ENCODE measurements around the gene CFAP46.

Gene CFAP46

DNA sequence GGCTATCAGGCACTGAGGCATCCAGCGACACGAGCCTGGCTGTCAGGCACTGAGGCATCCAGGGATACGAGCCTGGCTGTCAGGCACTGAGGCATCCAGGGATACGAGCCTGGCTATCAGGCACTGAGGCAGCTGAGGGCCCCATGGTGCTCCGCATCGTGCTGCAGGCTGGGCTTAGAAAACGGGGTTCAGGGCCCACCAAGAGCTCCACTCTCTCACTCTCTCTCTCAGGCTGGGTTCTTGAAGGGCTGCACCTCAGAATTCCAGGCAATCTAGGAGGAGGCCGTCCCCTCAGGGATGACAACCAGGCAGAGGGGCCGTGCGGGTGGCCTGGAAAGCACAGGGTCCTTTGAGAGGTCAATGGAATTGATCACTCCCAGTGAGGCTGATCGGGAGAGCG is 69.0 kb downstream of the CFAP46 start:
- DNase-seq: no peak
- H3K9ac ChIP-seq (ENCODE audit: low read depth, low read length): no peak overlapping the region
- no peak overlapping the region for H3K27ac ChIP-seq (ENCODE audit: low read length)
- no peak for ATAC-seq (ENCODE audit: insufficient read depth, low read depth)
- TF ChIP-seq EZH2 (IDR thresholded peaks at IDR 0.05; ENCODE audit: borderline replicate concordance, low read depth, low read length, severe bottlenecking): no peak
- TF ChIP-seq, protein P1, sequence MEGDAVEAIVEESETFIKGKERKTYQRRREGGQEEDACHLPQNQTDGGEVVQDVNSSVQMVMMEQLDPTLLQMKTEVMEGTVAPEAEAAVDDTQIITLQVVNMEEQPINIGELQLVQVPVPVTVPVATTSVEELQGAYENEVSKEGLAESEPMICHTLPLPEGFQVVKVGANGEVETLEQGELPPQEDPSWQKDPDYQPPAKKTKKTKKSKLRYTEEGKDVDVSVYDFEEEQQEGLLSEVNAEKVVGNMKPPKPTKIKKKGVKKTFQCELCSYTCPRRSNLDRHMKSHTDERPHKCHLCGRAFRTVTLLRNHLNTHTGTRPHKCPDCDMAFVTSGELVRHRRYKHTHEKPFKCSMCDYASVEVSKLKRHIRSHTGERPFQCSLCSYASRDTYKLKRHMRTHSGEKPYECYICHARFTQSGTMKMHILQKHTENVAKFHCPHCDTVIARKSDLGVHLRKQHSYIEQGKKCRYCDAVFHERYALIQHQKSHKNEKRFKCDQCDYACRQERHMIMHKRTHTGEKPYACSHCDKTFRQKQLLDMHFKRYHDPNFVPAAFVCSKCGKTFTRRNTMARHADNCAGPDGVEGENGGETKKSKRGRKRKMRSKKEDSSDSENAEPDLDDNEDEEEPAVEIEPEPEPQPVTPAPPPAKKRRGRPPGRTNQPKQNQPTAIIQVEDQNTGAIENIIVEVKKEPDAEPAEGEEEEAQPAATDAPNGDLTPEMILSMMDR (IDR thresholded peaks at IDR 0.05; ENCODE audit: borderline replicate concordance, extremely low read depth, low read length, poor library complexity, severe bottlenecking): no peak
- no peak overlapping the region for H2AFZ ChIP-seq (ENCODE audit: low read depth, low read length)
- no peak overlapping the region for H3K4me2 ChIP-seq (ENCODE audit: insufficient read depth, low read length)
- no peaks in the 10 kb centered on the region for H3K27me3 ChIP-seq (ENCODE audit: insufficient read depth, low read length, poor library complexity)
- no peaks in the 10 kb centered on the region for H3K9me3 ChIP-seq (ENCODE audit: insufficient read depth, low read length, severe bottlenecking)
- no peak overlapping the region for H3K4me3 ChIP-seq (ENCODE audit: low read depth in 1 of 2, low read length in 2 of 2)
- H3K79me2 ChIP-seq (ENCODE audit: insufficient read depth, low read length): no peaks in the 10 kb centered on the region
- H3K4me1 ChIP-seq (ENCODE audit: insufficient read depth, low read length): no peaks in the 10 kb centered on the region
- H4K20me1 ChIP-seq (ENCODE audit: insufficient read depth, low read length): no peaks in the 10 kb centered on the region
- no peaks in the 10 kb centered on the region for H3K36me3 ChIP-seq (ENCODE audit: insufficient read depth, low read length)

DNA sequence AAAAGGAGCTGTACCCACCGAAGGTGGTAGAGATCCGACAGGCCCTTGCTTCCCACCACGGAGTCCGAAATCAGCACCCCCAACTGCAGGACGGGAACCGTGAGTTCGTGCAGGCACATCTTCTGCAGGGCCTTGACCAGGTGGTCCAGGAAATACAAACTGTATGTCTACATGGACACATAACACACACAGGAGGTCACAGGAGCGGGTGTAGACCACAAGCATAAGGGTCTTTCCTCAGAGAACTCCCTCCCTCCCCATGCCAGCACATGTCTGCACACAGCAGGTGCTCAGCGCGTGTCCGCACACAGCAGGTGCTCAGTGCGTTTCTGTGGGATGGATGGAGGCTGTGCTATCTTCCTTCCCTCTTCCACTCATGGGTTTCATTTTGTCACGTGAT is 69.7 kb downstream of the CFAP46 start:
- no peaks in the 10 kb centered on the region for H3K36me3 ChIP-seq (ENCODE audit: insufficient read depth, low read length)
- ATAC-seq (ENCODE audit: insufficient read depth, low read depth) (no peak), DNase-seq (no peak)
- H4K20me1 ChIP-seq (ENCODE audit: insufficient read depth, low read length): no peaks in the 10 kb centered on the region
- H3K9ac ChIP-seq (ENCODE audit: low read depth, low read length): no peak overlapping the region
- H2AFZ ChIP-seq (ENCODE audit: low read depth, low read length): no peak overlapping the region
- no peak overlapping the region for H3K4me3 ChIP-seq (ENCODE audit: low read depth in 1 of 2, low read length in 2 of 2)
- H3K27me3 ChIP-seq (ENCODE audit: insufficient read depth, low read length, poor library complexity): no peaks in the 10 kb centered on the region
- no peaks in the 10 kb centered on the region for H3K9me3 ChIP-seq (ENCODE audit: insufficient read depth, low read length, severe bottlenecking)
- no peak overlapping the region for H3K4me2 ChIP-seq (ENCODE audit: insufficient read depth, low read length)
- TF ChIP-seq, protein P1 (IDR thresholded peaks at IDR 0.05; ENCODE audit: borderline replicate concordance, extremely low read depth, low read length, poor library complexity, severe bottlenecking): no peak
- no peak for TF ChIP-seq EZH2 (IDR thresholded peaks at IDR 0.05; ENCODE audit: borderline replicate concordance, low read depth, low read length, severe bottlenecking)
- no peaks in the 10 kb centered on the region for H3K79me2 ChIP-seq (ENCODE audit: insufficient read depth, low read length)
- no peaks in the 10 kb centered on the region for H3K4me1 ChIP-seq (ENCODE audit: insufficient read depth, low read length)
- no peak overlapping the region for H3K27ac ChIP-seq (ENCODE audit: low read length)

DNA sequence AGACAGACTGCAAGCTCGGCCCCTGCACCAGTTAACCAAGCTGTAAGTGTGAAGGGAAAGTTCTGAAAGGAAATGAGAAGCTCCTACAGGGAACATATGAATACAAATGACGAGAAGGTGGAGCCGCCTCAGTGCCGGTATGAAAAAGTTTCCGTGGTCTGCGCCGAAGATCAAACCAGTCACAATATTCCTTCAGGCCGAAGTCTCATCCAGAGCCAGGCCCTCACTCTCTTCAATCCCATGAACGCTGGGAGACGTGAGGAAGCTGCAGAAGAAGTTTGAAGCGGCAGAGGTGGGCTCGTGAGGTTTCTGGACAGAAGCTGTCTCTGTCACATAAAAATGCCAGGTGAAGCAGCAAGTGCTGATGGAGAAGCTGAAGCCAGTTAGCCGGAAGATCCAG is 71.9 kb downstream of the CFAP46 start:
- H3K27me3 ChIP-seq (ENCODE audit: insufficient read depth, low read length, poor library complexity): no peaks in the 10 kb centered on the region
- no peak for TF ChIP-seq EZH2 (IDR thresholded peaks at IDR 0.05; ENCODE audit: borderline replicate concordance, low read depth, low read length, severe bottlenecking)
- TF ChIP-seq, protein P1 (IDR thresholded peaks at IDR 0.05; ENCODE audit: borderline replicate concordance, extremely low read depth, low read length, poor library complexity, severe bottlenecking): no peak
- no peak overlapping the region for H3K4me3 ChIP-seq (ENCODE audit: low read depth in 1 of 2, low read length in 2 of 2)
- no peaks in the 10 kb centered on the region for H3K36me3 ChIP-seq (ENCODE audit: insufficient read depth, low read length)
- DNase-seq (no peak), ATAC-seq (ENCODE audit: insufficient read depth, low read depth) (no peak)
- H3K9ac ChIP-seq (ENCODE audit: low read depth, low read length): no peak overlapping the region
- H3K27ac ChIP-seq (ENCODE audit: low read length): no peak overlapping the region
- no peaks in the 10 kb centered on the region for H3K79me2 ChIP-seq (ENCODE audit: insufficient read depth, low read length)
- no peak overlapping the region for H3K4me2 ChIP-seq (ENCODE audit: insufficient read depth, low read length)
- H2AFZ ChIP-seq (ENCODE audit: low read depth, low read length): no peak overlapping the region
- no peaks in the 10 kb centered on the region for H3K9me3 ChIP-seq (ENCODE audit: insufficient read depth, low read length, severe bottlenecking)
- no peaks in the 10 kb centered on the region for H3K4me1 ChIP-seq (ENCODE audit: insufficient read depth, low read length)
- 0 out of 2 replicates have a peak, but pooled peaks cover 4% of the 10 kb centered on the region for H4K20me1 ChIP-seq (ENCODE audit: insufficient read depth, low read length)

DNA sequence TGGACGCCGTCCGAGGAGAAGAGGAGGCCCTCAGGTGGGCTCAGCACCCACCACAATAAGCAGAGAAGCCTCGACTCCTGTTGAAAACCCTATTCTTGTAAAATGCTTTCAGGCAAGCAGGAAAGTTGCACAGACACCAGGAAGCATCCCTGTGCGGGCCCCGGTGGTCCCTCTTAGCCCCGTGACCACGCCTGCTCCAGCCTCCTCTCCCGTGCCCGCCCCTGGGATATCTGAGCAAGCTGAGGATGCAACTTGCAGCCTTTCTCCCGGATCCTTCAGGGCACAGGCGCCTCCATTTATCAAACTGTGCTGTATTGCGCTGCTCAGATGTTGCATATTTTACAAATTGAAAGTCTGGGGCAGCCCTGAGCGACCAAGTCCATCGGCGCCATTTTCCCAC is 72.7 kb downstream of the CFAP46 start:
- no peaks in the 10 kb centered on the region for H3K9me3 ChIP-seq (ENCODE audit: insufficient read depth, low read length, severe bottlenecking)
- no peak for TF ChIP-seq EZH2 (IDR thresholded peaks at IDR 0.05; ENCODE audit: borderline replicate concordance, low read depth, low read length, severe bottlenecking)
- TF ChIP-seq, protein P1 (IDR thresholded peaks at IDR 0.05; ENCODE audit: borderline replicate concordance, extremely low read depth, low read length, poor library complexity, severe bottlenecking): no peak
- no peak overlapping the region for H3K4me2 ChIP-seq (ENCODE audit: insufficient read depth, low read length)
- no peak for DNase-seq
- no peak overlapping the region for H3K4me3 ChIP-seq (ENCODE audit: low read depth in 1 of 2, low read length in 2 of 2)
- H3K27me3 ChIP-seq (ENCODE audit: insufficient read depth, low read length, poor library complexity): no peaks in the 10 kb centered on the region
- peaks cover 5% of the 10 kb centered on the region; the same call in 1 of the 2 replicates for H3K4me1 ChIP-seq (ENCODE audit: insufficient read depth, low read length)
- ATAC-seq (ENCODE audit: insufficient read depth, low read depth): no peak
- no peaks in the 10 kb centered on the region for H3K79me2 ChIP-seq (ENCODE audit: insufficient read depth, low read length)
- H4K20me1 ChIP-seq (ENCODE audit: insufficient read depth, low read length): peaks cover 6% of the 10 kb centered on the region
- H3K27ac ChIP-seq (ENCODE audit: low read length): no peak overlapping the region
- H3K9ac ChIP-seq (ENCODE audit: low read depth, low read length): no peak overlapping the region
- H2AFZ ChIP-seq (ENCODE audit: low read depth, low read length): no peak overlapping the region
- H3K36me3 ChIP-seq (ENCODE audit: insufficient read depth, low read length): no peaks in the 10 kb centered on the region
